Retina (tissue), 1 donor: ENCODE data around the gene CACNA2D3.
A peak's percentile ranks its signal among the peaks of the same experiment; 100 is the strongest.

ENCODE experiments used
- DNase-seq: peaks from one replicate; pipeline ENCODE4 v3.0.0-alpha.2; 2016

CACNA2D3 gene

DNA sequence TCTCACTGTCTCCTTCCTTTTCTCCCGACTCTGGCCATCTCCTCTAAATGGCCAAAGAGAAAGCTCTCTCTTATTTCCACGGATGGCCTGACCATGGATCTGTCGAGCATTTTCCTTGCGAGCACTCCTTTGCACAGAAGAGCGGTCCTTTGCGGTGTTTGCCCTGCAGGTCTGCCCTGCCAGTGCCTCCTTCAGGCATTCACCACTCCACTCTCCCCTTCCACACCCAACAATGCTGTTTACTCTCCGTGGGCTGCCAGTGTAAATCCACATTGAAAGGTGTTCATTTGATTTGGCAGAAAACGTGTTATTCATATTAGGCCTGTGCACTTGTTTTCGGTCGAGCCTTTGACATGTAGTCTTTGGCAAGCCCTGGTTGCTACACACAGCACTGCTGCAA is 49.6 kb downstream of the CACNA2D3 start:
- DNase-seq = no peak

DNA sequence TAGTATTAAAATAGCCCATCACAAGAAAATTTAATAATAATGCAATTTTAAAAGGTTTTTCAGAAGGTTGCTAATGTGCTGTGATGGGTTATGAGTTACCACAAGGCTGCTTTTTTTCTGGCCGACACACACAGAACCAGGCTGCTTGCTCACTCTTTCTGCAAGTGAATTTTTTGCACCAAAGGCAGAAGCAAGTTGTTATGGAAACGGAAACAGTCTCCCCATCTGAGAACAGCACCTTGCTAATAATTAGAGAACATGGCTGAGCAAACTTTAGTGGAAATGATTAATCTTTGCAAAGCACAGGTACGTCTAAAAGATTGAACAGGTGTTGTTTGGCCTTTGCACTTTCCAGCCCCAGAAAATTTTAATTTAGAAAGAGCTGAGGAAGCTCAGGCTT is 51.0 kb downstream of the CACNA2D3 start:
- no peak for DNase-seq

DNA sequence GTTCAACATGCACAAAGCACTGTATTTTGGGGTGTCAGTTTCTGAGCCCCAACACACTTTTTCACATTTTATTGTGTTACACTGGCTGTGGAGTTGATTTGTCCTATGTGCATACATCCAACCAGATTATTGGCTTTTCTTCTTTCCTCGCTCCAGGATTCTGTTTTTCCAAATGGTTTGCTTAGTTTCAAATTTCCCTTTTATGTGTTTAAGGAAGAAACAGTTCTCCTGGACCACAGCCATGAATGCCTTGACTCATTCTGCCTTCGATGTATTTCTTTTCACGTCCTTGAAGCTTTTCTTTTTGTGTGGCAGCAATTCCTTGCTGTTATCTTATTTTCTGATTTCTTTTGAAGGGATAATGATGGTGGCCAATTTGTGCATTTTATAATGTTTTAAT is 53.8 kb downstream of the CACNA2D3 start:
- no peak for DNase-seq

DNA sequence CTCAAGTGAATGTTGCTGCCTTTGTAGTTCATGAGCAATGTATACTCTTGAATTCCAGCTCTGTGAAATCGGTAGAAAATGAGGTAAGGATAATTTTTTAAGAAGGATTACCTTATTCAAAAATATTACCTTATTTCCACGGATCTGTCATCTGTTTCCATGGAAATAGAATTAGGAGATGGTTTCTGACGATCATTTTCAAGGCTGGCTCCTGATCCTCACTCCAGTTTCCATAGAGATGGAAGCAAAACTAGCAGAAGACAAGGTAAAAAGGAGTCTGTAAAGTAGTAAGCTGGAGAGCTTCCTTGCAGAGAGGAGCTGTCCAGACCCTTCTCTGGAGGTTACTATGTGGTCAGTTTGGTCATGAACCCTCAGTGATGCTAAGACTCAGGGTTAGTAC is 55.5 kb downstream of the CACNA2D3 start:
- DNase-seq = no peak

DNA sequence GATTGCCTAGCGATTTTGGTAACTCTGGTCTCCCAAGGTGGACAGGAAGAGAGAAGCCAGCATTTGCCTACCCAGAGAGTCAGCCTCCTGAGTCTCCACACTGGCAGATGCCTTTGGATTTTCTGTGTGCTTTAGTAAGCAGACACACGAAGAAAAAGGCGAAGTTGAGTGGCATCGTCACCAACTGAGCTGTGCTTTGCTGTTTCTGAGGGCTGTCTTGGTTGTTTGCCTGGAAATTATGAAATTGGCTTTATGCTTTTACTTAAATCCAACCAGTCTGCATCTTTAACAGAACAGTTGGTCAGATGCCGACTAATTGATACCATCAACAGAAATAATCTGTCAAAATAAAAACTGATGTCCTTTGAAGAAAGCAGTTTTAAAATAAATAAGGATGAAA is 56.0 kb downstream of the CACNA2D3 start:
- no peak for DNase-seq

DNA sequence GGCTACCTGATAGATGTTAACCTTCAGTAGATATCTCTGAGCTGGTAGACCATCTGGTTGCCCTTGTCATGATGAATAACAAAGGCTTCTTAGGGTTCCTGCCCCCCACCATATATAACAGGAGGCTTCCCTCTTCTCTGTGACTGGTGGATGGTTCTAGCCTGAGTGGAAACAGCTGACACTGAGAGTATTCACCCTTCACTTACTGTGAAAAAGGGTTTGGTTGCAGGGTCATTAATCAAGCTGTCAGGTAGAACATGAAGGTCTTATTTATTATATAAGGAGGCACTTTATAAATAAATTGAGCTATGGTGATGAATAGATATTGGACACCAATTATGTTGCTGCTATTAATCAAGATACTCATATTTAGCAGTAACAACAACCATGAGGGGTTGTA is 58.6 kb downstream of the CACNA2D3 start:
- no peak for DNase-seq

DNA sequence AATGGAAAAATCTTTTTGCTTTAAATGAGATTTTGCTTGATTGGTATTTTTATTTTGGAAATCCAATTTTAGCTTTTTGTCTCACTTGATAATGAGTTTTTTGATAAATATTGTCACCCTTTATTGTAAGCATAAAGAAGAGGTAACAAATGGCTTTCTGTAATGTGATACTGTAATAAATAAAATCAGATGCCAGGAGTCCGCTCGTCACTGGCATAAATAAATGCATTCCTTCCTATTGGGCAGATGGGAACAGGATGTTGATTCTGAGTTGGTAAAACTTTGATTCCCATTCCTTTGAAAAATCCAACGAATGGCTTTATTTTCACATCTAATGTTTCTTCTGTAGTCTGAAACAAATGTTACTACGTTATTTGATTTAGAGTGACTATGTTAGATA is 59.9 kb downstream of the CACNA2D3 start:
- DNase-seq = no peak

DNA sequence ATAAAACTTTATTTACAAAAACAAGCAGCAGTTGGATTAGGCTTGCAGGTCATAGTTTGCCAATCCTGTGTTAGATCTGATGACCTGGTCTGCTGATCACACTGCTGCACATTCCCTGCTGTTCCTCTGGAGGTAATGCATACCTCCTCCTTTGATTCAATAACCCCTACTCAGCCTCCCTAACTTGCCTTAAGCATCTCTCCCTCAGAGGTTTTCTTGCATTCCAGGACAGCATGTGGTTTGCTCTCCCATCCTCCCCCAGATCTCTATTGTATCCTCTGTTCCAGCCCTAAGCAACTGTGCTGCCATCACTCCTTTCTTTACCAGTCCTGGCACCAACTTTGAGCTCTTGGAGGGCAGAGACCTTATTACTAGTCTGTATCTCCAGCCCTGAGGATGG is 63.4 kb downstream of the CACNA2D3 start:
- no peak for DNase-seq

DNA sequence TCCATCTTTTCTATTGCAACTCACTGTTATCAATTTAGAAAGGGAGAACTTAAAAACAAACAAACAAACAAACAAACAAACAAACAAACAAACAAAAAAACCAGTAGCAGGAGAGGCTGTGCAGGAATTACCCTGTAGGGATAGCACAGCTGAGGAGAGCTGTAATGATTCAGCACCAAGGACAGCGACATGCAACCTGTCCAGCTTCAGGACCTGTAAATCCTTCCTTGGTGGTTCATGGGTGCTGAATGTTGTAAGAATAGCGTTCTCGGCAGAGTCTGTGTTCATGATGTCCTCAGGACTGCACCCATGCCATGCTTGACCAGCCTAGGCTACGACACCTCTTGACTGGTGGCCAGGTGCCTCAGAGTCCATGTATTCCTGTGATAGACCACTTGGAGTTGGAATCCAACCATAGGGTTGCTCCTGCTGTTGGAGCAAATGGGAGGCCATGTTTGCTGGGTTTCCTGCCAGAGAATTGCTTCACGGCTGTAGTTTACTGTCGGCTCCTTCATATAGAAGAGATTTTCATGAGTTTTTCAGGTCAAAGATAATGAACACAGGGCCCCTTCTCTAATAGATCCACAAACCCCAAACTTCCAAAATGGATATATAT is 65.9 kb downstream of the CACNA2D3 start:
- peak; percentile 37 for DNase-seq

DNA sequence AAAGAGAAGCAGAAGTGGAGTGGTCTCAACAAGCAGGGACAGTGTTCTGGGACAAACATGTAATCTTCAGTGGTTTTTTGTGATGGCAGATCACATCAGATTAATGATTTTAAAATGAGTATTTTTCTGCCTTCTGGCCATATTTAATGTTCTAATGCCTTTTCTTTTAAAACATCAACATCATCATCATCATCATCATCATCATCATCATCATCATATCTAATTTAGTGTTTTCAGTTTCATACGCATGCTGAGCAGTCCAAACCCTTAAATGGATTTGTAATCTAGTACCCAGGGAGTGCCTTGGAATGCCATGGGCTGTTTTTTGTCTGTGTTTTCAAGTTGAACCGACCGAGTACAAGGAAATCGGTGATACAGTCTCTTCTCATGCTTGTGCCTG is 68.9 kb downstream of the CACNA2D3 start:
- DNase-seq = no peak

DNA sequence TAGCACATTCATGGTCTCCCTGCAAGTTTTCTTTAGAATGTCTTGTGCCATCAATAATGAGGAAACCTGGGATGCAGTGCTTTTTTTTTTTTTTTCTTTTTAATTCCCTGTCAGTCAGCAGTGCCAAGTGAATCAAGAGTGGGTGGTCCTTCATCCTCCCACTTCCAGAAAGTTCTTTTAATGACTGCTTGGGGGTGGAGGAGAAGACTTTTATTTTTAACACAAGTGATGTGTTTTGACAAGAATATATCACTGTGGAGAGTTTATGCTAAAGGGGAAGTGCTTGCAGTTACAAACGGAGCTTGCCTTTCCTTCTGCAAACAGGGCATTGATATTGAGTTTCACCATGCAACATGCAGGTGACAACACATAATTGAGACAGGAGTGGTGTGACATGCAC is 69.7 kb downstream of the CACNA2D3 start:
- DNase-seq = no peak

DNA sequence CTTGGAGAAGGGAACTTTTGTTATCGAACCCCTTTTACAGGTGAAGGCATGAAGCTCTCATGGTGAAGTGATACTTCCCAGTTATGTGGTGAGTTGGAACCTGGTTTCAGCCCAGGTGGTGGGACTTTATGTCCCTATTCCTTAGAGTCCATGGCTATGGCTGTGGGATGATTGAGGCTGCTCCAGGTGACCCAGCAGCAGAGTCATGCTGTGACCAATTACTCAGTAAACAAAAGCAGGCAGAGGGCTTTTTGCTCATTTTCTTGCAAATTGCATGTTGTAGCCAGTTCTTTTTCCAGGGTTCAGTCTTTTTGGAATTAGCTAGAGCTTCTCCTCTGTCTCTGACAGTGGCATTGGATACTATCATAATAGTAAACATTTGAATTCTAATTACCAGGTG is 70.7 kb downstream of the CACNA2D3 start:
- no peak for DNase-seq

DNA sequence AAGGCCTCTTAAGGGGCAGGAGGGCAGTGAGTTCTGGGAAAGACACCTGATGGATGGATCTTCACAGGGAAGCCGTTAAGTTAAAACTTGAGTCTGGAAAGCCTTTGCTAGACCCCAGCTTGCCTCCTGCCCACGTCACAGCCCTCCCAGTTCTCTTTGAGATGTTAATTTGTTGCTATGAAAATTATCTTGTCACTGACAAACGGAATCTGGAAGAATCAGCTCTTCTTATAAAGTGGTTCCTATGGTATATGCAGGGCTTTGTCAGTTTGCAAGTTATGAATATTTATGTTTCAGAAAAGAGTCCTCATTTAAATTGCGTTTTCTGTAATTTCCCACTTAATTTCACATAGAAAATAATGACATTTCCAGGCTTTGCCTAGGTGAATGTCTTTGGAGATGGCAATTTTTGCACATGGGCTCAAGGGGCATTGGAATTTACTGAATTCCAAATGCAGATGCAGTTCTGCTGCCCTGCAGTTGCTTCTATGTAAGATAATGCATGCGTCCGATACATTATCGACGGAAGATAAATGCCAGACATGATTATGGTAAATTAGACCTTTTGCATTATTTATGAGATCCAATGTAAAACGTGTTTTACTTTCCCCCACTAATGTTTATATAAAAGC is 74.1 kb downstream of the CACNA2D3 start:
- DNase-seq = no peak

DNA sequence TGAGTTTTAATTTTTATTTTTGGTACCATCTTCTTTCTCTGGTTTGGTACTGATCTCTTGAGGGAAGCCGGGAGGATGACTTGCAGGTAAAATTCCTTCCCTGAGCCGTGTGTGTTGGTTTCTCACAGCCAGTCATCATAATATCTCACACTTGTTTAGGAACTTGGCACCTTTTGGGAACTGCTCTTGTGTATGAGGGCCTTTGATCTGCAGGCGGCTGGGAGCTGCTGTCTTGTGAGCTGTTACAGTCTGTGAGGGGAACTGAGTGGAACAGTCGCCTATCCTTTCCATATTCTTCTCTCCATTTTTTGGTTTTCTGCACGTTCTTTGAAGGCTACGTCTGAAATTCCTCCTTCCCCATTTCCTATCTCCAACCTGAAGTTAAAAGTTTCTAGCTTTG is 75.2 kb downstream of the CACNA2D3 start:
- DNase-seq = no peak

DNA sequence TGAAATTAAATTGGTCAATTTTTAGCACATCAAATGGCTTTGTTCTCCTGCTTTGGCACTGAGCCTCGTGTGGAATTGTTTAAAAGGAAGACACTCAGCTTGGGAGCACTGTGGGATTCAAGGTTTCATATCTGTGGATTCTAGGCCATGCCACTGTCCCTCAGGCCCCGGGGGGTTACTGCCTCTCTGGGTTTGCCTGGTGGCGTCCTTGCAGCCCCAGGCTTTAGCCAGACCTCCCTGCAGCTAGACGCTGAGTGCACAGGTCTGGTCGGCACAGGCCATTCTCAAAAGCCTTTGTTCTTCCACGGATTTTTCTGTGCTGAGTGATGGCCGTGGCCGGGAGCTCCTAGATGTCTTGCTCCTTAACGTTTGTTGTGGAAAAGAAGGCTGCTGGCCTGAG is 76.2 kb downstream of the CACNA2D3 start:
- DNase-seq = no peak

DNA sequence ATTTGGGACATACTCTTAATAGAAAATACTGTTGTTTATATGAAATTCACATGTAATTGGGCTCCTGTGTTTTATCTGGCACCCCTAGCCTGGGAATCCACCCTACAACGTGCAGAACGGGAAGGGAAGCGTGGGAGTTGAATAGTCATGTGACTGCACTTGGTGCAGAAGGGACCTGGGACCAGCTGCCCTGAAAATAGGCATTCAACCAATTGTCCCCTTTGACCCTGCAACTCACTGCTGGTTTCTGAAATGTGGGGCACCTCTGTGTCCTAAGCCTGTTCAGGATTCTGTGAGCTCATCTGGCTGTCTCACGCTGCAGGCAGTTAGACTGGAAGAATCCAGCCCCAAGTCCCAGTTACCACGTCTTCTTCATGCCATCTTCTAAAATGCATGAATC is 79.7 kb downstream of the CACNA2D3 start:
- DNase-seq = no peak

DNA sequence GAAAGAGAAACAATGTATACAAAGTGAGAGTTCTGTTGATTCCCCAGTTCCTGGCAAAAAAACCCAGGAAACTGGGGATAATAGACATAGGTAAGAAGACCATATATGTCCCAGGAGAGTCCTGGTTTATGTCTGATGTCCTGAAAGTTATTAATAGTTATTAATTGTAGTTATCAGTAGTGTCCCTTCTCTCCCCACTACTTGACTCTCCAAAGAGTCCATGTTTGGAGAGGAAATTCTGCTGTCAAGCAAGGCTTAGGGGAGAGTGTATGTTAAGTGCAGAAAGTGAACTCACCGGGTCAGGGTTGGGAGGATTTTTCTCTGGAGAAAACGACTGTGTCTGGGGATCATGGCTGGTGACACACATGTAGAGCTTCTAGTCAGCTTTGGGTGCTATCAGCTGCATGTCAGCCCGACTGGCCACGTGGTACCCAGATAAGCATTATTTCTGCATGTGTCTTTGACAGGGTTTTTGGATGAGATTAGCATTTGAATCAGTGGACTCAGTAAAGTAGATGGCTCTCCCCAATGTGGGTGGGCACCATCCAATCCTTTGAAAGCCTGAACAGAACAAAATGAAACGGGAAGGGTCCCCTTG is 80.4 kb downstream of the CACNA2D3 start:
- no peak for DNase-seq

DNA sequence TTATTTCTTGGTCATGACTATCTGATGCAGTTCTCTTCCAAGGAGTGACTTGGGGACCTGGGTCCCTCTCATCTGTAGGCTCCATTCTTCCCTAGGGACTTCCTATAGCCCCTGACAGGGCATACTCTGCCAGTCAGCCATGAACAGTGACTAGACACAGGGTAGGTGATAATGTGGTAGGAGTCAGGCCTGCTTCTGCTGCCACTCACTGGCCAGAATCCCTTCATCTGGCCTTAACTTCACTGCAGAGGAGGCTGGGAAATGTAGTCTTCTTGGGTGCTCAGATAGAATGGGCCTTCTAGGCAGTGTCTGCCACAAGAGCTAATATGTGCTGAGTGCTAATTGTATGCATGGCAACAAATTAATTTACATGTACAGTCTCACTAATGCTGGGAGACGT is 84.5 kb downstream of the CACNA2D3 start:
- DNase-seq = no peak

DNA sequence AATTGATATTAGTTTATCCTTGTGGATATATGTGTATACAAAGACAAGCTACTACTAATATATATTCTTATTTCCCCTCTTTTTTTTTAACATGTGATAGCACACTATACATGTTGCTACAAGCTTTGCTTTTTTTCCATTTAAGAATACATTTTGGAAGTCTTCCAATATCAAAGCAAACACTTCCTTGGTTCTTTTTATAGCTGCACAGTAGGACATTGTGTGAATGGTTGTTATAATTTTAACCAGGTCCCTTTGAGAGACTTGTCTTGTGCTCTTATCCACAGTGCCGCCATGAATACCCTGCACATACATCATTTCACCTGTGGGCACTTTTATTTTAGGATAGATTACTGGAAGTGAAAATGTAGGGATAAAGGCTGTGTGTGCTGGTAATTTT is 88.7 kb downstream of the CACNA2D3 start:
- DNase-seq = no peak

DNA sequence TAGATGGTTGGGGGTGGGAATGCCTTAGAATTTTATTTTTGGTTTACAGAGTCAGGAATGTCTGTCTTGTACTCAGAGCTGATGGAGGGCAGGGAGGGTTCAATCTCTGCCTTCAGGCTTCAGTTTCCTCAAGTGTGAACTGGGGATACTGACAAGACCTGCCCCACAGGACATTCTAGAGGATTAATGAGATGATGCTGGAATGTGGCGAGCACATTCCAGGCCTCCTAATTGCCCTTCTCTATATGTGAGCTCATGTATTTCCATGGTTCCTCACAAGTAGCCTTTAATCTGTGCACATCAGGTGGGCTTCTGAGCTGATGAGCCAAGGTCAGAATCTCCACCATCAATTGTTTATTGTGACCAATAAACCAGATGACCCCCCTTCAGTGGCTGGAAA is 90.4 kb downstream of the CACNA2D3 start:
- no peak for DNase-seq

DNA sequence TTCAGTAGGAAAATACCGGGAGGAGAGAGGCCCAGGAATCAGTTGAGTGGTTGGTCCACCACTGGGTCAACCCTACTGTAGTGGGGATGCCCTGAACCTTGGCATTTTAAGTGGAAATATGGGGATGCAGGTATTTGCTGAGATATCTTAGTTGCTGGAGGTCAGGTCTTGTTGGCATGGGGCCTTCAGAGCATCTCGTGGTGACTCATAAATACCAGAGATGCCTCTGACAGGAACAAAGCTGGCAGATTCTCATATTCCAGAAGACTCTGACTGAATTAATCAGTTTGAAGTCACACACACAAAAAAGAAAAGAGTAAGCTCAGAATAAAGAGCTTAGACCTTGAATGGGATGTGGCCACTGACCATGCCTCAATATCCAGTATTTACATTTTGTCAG is 91.6 kb downstream of the CACNA2D3 start:
- no peak for DNase-seq

DNA sequence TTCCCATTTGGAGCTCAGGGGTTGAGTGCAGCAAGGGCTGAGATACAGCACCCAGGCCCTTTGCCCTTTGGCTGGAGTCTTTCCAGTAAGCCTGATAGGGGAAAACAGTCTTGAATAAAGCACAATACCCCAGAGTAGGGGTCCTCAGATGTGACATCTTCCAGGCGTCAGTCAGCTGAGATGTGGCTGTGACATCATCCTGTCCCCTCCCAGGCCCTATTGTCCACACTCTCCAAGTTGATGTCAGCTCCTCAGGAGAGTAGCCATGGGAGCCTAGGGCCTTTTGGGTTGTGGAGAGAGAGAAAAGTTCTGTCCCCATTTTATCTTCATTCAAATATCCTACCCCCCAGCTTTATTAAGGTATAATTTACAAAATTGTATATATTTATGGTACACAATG is 92.5 kb downstream of the CACNA2D3 start:
- DNase-seq = no peak

DNA sequence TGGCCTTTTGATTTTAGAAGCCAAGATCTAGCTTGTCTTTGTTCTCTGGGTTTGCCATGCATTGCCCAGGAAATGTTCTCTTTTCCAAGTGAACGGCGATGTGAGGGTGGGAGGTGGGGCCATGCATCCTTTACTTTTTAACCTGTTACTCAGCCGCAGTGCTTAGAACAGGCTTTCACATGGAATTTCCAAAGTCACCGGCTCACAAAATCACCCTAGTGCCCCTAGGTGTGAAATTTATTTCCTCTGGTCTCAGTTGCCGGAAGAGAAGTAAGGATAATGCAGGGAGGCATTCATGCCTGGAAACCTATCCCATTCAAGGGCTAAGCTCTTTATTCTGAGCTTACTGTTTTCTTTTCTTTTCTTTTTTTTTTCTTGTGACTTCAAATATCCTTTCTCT is 93.2 kb downstream of the CACNA2D3 start:
- no peak for DNase-seq

DNA sequence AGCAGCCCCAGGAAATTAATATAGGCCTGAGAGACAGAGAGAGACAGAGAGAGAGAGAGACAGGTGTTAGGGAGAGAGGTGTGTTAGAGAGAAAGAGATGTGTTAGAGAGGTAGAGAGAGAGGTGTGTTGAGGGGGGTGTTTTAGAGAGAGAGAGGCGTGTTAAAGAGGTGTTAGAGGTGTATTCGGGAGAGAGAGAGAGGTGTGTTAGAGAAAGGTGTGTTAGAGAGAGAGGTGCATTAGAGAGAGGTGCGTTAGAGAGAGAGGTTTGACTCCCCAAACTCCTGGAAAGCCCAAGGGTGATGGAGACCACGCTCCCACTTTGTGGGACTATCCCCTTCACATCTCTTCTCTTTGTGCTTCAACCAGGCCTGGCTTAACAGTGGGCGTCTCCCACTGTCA is 95.5 kb downstream of the CACNA2D3 start:
- no peak for DNase-seq

DNA sequence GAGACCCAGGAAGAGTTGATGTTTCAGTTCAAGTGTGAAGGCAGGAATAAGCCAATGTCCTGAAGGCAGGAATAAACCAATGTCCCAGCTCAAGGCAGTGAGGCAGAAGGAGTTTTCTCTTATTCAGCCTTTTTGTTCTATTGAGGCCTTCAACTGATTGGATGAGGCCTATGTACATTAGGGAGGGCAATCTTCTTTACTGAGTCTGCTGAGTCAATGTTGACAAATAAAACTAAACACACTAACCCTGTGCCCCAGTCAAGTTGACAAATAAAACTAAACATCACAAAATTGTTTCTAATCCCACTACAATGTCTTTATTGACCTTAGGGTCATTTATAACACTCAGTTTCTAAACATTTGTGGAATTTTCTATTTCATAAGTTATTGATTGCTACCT is 100.0 kb downstream of the CACNA2D3 start:
- no peak for DNase-seq
